Neutrophil (primary cell): ENCODE results near the gene ULK1.

Experiments used
- H3K27ac ChIP-seq: fragments of 200-600 bp; sonication (generic); 2 replicates; pipeline ENCODE4 v1.5.1; 2016; ENCODE audit warnings: mild to moderate bottlenecking, moderate library complexity
- H3K27me3 ChIP-seq: fragments of 200-600 bp; sonication (generic); 2 replicates; pipeline ENCODE4 v1.6.0; 2016; ENCODE audit warnings: mild to moderate bottlenecking
- H3K36me3 ChIP-seq: fragments of 200-600 bp; sonication (generic); 2 replicates; pipeline ENCODE4 v1.5.1; 2017
- H3K4me1 ChIP-seq, 2 experiments: fragments of 200-600 bp in 1 of 2; sonication (generic) in 1 of 2; 1 replicate in 1 of 2; 2 replicates in 1 of 2; pipeline versions ENCODE4 v1.5.1 to v1.6.1; 2013 to 2016; ENCODE audit warnings: low read depth in 1 of 2, low read length in 1 of 2, mild to moderate bottlenecking in 1 of 2, moderate library complexity in 1 of 2; ENCODE audit not compliant: control insufficient read depth in 1 of 2, insufficient read depth in 1 of 2
- H3K4me3 ChIP-seq, 2 experiments: fragments of 200-600 bp in 1 of 2; sonication (generic) in 1 of 2; 1 replicate in 1 of 2; 2 replicates in 1 of 2; pipeline ENCODE4 v1.5.1; 2013 to 2016; ENCODE audit warnings: low read depth in 1 of 2, low read length in 1 of 2, mild to moderate bottlenecking in 1 of 2, moderate library complexity in 1 of 2
- H3K9me3 ChIP-seq: fragments of 200-600 bp; sonication (generic); 2 replicates; pipeline ENCODE4 v1.5.1; 2016
- TF ChIP-seq, protein P1 (sequence below): fragments of 200-600 bp; sonication (generic); IDR thresholded peaks from 2 replicates; pipeline ENCODE4 v1.5.1; 2016; ENCODE audit warnings: antibody characterized with exemption

The ULK1 gene

DNA sequence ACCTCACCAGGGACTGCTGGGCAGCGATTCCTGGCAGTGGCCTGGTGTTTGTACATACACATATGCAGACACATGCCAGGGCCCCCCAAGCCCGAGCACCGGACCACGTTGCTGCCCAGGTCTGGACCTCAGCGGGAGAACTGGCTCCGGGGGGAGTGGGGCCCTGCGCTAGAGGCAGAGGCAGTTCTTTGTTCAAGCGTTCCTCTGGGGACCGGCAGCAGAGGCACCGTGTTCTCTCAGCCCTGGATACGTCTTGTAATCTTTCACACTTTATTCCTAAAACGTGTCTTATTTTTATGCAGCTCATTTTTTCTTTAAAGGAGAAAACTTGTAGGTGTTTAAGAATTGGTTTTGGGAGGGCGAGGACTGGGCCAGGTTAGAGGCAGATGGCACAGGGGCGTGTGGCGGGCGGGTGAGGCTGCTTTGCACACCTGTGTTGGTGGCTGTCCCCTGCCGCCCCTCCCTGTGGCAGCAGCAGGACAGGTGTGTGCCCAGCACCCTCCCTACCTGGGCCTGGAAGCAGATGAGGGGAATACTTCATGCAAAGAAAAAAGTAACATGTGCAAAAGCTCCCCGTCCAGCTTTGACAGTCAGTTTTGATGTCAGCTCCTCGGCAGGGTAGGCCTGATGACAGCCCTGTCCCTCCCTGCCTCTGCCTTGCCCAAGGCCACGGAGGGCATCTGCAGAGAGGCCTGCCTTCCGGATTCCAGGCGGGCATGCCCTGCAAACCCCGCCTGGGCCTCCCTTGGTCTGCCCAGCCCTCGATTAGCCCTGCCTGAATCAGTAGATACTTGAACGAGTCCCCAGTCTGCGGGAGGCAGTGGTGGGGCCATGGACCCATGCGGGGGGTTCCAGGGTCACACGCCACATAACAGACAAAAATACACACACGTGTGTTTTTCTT lies 27.7 kb downstream of the ULK1 start:
- peaks cover 8% of the 10 kb centered on the region for H3K27me3 ChIP-seq
- no peaks in the 10 kb centered on the region for H3K9me3 ChIP-seq
- H3K36me3 ChIP-seq = peaks cover 64% of the 10 kb centered on the region
- TF ChIP-seq, protein P1, sequence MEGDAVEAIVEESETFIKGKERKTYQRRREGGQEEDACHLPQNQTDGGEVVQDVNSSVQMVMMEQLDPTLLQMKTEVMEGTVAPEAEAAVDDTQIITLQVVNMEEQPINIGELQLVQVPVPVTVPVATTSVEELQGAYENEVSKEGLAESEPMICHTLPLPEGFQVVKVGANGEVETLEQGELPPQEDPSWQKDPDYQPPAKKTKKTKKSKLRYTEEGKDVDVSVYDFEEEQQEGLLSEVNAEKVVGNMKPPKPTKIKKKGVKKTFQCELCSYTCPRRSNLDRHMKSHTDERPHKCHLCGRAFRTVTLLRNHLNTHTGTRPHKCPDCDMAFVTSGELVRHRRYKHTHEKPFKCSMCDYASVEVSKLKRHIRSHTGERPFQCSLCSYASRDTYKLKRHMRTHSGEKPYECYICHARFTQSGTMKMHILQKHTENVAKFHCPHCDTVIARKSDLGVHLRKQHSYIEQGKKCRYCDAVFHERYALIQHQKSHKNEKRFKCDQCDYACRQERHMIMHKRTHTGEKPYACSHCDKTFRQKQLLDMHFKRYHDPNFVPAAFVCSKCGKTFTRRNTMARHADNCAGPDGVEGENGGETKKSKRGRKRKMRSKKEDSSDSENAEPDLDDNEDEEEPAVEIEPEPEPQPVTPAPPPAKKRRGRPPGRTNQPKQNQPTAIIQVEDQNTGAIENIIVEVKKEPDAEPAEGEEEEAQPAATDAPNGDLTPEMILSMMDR = no peak
- peak overlapping the region; percentile 50 for H3K27ac ChIP-seq
- no peak overlapping the region for H3K4me3 ChIP-seq
- H3K4me1 ChIP-seq = no peaks in the 10 kb centered on the region

DNA sequence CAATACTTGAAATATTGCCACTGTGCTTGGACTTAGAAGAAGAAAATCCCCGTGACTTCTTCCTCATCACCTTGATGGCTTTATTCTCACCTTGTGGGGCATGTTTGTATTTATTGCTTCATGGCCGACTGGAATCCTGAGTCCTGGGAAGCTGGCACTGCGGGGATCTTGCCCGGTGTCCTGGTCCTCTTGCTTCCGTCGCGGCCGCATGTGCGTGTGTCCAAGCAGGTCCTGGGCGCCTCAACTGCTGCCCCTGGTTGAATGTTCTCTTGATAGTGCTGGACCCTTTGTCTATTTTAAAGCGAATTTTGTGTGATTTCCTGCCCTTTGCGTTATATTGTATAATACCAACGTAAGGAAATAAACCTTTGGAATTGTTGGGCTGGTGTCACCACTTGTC lies 28.4 kb downstream of the ULK1 start:
- Histone ChIP-seq H3K27ac (peak overlapping the region; percentile 50), H3K9me3 (no peaks in the 10 kb centered on the region), H3K4me3 (no peak overlapping the region), H3K36me3 (peaks cover 57% of the 10 kb centered on the region), H3K4me1 (peaks cover under 1% of the 10 kb centered on the region in 2 experiments), H3K27me3 (peaks cover 8% of the 10 kb centered on the region)
- TF ChIP-seq, protein P1 = no peak

DNA sequence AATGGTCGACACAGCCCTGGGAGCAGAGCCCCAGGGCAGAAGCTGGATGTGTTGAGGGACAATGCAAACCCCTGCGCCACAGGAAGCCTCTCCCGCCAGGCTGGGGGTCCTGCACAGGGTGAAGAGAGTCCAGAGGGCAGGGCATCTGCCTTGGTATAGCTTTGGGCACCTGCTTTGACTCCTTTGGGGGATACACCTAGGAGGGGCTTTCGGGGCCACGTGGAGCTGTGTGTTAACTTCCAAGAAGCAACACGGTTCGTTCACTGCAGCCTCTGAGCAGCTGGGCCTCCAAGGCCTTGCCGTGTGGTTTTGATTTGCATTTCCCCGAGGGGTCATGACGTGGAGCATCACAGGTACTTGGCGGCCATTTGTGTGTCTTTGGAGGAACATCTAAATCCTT lies 28.8 kb downstream of the ULK1 start:
- Histone ChIP-seq H3K27ac (peak overlapping the region; percentile 50), H3K4me1 (peaks cover 5% of the 10 kb centered on the region in 2 experiments), H3K27me3 (peaks cover 8% of the 10 kb centered on the region), H3K36me3 (peaks cover 52% of the 10 kb centered on the region), H3K4me3 (no peak overlapping the region), H3K9me3 (no peaks in the 10 kb centered on the region)
- TF ChIP-seq, protein P1 = no peak

DNA sequence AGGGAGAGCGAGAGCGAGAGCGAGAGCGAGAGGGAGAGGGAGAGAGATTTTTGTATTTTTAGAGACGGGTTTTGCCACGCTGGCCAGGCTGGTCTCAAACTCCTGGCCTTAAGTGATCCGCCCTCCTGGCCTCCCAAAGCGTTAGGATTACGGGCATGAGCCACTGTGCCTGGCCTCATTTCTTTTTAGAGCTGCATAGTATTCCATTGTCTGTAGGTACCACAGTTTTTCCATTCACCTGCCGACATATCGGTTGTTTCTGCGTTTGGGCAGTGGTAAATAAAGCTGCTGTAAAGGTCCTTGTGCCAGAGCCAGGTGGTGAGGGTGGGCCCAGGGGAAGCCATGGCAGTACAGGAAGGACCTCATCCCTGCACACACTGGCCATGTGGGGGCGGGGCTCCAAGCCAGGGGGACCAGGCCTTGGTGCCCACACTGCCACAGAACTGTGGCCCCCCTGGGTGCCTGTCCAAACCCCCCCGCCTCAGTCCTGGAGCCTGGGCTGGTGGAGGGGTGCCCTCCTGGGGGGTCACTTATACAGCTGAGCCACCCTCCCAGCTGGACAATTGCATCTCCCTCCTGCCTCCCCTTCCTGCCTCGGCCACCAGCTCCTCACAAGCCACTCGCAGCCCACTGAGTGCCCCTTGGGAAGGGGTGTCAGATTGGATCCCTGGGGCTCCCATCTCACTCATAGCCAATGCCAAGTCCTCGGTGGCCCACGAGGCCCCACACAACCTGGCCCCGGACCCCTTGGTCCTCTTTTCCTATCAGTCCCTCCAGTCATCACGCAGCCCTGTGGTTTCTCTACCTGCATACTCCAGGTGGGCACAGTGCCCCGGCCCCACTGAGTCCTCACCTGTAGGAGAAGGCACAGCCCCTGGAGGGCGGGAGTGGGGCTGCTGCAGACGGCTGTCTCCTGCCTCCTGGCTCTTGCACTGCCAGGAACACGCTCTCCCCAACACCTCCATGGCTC lies 33.0 kb downstream of the ULK1 start:
- Histone ChIP-seq H3K4me1 (peaks cover 19% of the 10 kb centered on the region in 2 experiments), H3K27me3 (peaks cover 20% of the 10 kb centered on the region), H3K27ac (no peak overlapping the region), H3K9me3 (no peaks in the 10 kb centered on the region), H3K4me3 (peak overlapping the region in 1 of 2 experiments; percentile 78), H3K36me3 (peaks cover 11% of the 10 kb centered on the region)
- TF ChIP-seq, protein P1 = no peak

DNA sequence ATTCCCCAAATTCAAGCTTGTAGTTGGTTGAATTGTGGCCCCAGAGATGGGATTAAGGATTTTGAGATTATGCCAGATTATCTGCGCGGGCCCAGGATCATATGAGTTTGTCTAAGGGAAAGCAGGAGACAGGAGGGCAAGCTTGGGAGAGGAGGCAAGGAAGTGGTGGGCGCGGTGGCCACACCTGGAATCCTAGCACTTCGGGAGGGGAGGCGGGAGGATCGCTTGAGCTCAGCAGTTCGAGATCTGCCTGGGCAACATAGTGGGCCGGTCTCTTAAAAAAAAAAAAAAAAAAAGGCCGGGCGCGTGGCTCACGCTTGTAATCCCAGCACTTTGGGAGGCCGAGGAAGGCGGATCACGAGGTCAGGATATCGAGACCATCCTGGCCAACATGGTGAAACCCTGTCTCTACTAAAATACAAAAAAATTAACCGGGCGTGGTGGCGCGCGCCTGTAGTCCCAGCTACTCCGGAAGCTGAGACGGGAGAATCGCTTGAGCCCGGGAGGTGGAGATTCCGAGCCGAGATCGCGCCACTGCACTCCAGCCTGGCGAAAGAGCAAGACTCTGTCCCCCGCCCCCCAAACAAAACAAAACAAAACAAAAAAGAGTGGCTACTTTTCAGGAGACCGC lies 33.8 kb downstream of the ULK1 start:
- no peaks in the 10 kb centered on the region for H3K9me3 ChIP-seq
- H3K36me3 ChIP-seq = peaks cover 3% of the 10 kb centered on the region
- H3K4me1 ChIP-seq = peaks cover 19% of the 10 kb centered on the region in 2 experiments
- H3K27ac ChIP-seq = peak overlapping the region; percentile 67
- peak overlapping the region; percentile 78 to 83 for H3K4me3 ChIP-seq
- H3K27me3 ChIP-seq = peaks cover 20% of the 10 kb centered on the region
- TF ChIP-seq, protein P1 = no peak
